ENCODE measurements around the gene DDOST.
"Not testable (repeated sequence)": the region's sequence is repeated elsewhere in the genome, so short reads cannot be mapped to it uniquely, and the experiment has no call there.

The DDOST gene

DNA sequence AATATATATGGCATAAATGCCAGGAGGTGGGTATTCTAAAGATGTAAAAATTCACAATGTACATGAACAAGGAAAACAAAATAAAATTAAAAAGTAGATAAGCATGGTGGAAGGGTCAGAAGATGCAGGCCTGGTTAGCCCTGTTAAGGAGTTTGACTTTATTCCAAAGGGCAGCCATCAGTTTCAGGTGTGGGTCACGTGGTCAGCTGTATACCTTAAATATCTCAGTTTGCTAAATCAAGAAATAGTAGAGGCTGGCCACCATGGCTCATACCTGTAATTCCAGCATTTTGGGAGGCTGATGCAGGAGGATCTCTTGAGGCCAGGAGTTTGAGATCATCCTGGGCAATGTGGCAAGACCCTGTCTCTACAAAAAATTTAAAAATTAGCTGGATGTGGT lies 36.5 kb downstream of the DDOST start:
- no peak for DNase-seq (ENCODE audit: low spot score)

DNA sequence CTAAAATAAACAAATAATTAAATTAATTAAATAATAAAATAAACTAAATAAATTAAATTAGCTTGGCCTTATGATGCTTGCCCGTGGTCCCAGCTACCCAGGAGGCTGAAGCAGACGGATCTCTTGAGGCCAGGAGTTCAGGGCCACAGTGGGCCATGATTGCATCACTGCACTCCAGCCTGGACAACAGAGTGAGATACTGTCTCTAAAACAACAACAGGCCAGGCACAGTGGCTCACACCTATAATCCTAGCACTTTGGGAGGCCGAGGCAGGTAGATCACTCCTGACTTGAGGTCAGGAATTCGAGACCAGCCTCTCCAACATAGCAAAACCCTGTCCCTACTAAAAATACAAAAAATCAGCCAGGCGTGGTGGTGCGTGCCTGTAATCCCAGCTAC lies 40.2 kb downstream of the DDOST start:
- DNase-seq (ENCODE audit: low spot score): no peak

DNA sequence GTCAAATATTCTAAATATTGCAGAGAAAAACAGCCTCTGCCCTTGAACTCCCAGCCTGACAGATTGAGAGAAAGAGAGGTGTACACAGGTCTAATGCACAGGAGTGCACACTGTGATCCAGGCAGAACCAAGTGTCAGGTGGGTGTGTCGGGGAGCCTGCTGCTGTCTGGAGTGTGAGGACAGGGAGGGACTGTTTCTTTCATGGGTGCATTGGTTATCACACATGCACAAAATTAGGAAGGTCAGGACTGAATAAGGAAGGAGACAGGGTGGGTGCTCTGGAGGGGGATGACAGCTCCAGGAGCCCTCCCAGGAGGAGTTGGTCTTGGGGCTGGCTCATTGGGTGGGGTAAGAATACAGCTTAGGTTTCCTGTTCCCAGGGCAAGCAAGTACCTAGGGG lies 41.2 kb downstream of the DDOST start:
- no peak for DNase-seq (ENCODE audit: low spot score)

DNA sequence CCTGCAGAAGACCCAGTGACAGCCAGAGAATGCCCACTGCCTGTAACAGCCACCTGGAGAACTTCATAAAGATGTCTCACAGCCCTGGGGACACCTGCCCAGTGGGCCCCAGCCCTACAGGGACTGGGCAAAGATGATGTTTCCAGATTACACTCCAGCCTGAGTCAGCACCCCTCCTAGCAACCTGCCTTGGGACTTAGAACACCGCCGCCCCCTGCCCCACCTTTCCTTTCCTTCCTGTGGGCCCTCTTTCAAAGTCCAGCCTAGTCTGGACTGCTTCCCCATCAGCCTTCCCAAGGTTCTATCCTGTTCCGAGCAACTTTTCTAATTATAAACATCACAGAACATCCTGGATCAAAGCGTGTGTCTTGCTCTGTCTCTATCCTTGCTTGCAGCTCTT lies 42.6 kb downstream of the DDOST start:
- DNase-seq (ENCODE audit: low spot score): no peak

DNA sequence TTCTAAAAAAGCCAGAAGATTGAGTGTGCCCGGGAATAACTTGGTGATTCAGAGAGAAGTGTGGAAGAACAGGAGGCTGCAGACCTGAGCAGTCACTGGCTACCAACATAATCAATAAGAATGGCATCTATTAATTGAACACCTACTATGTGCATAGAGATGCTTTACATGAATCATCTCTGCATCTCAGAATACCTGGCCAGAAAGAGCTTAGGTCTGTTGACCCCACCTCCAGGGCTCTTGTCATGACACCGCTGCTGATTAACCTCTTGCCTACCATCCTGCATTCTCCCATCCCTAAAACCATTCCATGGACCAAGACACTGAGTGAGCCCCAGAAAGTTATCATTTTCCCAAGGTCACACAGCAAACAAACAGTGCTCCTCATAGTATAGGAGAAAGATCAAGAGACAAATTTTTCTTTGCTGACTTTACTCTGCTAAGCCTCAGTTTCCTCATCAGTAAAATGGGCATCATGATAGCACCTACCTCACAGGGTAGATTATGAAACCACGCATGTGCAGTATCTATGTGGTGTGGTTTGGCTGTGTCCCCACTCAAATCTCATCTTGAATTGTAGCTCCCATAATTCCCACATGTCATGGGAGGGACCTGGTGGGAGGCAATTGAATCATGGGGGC lies 44.2 kb downstream of the DDOST start:
- no peak for DNase-seq (ENCODE audit: low spot score)

DNA sequence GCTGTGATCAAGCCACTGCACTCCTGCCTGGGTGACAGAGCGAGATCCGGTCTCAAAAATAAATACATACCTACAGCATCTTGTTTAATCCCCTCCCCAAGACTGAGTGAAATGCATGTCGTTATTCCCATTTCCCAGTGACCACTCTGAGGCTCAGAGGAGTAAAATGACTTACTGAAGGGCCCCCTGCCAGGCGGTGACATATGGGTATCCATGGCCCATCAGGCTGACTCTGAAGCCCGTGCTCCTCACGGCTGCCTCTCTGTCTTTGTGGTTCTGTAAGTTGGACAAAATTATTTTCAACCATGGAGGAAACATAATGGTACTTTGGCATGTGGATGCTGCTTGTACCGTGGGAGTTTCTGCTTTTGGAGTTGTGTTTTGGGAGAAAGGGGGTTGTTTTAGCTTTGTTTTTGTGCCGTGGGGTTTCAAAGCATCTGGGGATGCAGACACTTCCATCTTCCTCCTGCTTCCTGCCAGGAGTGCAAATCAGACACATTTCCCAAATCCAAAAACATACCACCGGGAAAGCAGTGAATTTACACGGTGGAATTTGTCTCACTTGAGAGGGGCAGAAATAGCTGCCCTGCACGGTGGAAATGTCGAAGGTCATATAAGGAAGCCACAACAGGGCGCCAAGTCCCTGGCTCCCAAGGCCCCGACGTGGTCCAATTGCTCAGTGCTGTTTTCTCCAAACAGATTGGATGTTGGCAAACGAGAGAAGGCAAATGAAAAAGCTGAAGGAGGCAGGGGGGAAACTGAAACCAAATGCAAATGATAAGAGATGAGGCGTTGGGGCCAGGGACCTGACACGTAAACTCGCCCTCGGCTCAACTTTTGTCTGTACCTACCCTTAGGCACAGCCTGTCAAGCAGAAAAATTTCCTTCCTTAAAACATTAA lies 45.0 kb downstream of the DDOST start:
- DNase-seq (ENCODE audit: low spot score): no peak

DNA sequence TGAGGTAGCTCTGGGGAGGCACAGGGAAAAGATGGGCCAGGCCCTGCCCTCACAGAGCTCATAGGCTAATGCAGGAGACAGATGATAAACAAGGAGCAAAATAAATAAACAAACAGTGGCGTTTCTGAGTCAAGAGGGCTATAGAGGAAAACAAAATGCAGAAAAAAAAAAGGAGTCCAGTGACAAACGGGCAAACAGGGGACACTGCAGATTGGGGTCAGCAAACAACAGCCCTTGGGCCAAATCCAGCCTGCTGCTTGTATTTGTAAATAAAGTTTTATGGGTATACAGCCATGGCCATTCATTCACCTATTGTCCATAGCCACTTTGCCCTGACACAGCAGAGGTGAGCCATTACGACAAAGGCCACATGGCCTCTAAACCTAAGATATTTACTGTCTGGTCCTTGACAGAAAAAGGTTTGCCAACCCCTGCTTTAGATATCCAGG lies 47.0 kb downstream of the DDOST start:
- no peak for DNase-seq (ENCODE audit: low spot score)

DNA sequence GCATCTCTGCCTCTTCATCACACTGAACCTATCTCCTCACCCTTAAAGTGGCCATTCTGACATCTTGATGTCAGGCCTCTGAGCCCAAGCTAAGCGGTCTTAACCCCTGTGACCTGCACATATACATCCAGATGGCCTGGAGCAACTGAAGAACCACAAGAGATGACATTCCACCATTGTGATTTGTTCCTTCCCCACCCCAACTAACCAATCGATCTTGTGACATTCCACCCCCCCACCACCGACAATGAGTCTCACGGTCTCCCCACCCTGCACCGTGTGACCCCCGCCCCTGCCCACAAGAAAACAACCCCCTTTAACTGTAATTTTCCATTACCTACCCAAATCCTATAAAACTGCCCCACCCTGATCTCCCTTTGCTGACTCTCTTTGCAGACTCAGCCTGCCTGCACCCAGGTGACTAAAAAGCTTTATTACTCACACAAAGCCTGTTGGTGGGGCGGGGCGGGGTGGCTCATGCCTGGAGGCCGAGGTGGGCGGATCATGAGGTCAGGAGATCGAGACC lies 48.9 kb downstream of the DDOST start:
- no peak for DNase-seq (ENCODE audit: low spot score)

DNA sequence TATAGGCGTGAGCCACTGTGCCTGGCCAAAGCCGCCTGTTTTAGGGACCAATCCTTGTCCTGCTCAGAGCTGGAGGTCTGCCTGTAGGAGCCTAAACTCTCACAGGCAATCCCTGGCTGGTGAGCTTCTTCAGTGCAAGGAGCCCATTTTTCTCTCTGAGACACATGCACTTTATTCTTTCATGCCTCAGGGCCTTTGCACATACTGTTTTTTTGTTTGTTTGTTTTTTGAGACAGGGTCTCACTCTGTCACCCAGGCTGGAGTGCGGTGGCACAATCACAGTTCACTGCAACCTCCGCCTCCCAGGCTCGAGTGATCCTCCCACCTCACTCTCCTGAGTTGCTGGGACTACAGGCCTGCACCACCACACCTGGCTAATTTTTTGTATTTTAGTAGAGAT lies 49.5 kb downstream of the DDOST start:
- no peak for DNase-seq (ENCODE audit: low spot score)

DNA sequence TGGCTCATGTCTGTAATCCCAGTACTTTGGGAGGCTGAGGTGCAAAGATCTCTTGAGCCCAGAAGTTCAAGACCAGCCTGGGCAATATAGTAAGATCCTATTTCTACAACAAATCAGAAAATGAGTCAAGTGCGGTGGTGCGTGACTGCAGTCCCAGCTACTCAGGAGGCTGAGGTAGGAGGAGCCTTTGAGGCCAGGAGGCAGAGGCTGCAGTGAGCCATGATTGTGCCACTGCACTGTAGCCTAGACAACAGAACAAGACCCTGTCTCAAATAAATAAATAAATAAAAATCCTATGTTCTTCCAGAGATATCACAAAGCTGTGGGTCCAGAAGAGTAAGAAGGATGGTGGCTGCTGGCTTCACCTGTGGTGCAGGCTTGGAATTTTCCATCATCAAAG lies 50.2 kb downstream of the DDOST start:
- DNase-seq (ENCODE audit: low spot score): no peak

DNA sequence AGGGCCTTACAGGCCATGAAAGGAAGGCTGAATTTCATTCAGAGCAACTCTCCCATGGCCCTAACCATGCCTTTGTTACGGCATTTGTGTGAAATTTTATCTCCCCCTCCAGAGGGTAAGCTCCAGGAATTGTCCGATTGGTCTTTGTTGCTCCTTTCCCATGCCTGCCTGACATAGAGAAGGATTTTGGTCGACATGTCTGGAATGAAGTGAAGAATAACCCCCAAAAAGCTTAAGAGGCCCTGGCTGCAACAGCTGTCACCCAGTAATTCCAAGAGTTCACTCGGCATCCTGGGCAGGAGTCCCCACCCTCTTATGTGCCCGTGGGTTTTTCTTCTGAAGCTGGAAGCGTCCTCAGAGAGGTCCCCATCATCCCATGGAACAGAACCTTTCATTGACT lies 51.6 kb downstream of the DDOST start:
- DNase-seq (ENCODE audit: low spot score): no peak

DNA sequence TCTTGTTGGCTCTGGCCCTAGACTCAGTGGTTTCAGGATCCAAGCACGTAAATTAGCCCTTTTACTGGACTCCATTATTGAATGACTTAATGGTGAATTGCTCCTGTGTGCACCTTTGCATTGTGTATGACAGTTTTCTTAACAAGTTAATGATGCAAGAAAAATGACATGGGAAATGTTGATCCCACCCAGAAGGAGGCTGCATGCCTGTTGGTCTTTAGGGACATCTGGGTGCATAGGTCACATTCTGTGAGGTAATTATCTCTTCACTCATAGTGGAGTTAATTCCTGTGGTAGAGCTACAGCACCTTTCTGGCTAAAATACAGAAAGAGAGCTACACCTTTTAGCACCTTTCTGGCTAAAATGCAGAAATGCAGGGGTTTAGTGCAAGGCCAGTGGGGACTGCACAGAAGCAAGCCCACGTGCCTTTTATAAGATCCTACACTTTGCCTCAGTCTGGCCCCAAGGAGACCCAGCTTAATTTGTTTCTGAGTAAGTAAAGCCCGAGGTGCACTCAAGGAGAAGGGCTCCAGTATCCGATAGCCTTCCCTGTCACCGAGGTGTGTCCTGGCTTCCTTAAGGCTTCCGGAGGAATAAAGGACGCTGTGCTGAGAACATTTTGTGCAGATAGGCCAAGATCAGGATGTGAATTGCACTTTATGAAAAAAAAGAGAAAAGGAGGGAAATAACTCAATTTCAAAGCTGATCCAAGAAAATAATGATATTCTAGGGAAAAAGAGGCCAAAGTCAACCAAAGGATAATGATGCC lies 54.2 kb downstream of the DDOST start:
- DNase-seq (ENCODE audit: low spot score): not testable (repeated sequence)

DNA sequence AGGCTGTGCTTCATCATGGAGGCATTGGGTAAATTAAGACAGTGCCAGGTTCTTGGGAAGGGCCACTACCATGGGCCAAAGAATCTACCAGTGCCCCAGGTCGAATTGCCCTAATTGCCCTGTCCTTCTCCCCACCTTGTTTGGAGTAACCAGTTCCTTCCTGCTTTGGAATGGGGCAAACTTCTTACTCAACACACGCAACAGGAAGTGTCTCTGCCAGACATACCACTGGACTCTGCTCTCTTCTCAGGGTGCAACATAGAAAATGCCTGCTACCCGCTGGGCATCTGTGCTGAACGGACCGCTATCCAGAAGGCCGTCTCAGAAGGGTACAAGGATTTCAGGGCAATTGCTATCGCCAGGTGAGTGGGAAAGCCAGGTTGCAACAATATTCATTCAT lies 56.5 kb downstream of the DDOST start:
- DNase-seq (ENCODE audit: low spot score): no peak

DNA sequence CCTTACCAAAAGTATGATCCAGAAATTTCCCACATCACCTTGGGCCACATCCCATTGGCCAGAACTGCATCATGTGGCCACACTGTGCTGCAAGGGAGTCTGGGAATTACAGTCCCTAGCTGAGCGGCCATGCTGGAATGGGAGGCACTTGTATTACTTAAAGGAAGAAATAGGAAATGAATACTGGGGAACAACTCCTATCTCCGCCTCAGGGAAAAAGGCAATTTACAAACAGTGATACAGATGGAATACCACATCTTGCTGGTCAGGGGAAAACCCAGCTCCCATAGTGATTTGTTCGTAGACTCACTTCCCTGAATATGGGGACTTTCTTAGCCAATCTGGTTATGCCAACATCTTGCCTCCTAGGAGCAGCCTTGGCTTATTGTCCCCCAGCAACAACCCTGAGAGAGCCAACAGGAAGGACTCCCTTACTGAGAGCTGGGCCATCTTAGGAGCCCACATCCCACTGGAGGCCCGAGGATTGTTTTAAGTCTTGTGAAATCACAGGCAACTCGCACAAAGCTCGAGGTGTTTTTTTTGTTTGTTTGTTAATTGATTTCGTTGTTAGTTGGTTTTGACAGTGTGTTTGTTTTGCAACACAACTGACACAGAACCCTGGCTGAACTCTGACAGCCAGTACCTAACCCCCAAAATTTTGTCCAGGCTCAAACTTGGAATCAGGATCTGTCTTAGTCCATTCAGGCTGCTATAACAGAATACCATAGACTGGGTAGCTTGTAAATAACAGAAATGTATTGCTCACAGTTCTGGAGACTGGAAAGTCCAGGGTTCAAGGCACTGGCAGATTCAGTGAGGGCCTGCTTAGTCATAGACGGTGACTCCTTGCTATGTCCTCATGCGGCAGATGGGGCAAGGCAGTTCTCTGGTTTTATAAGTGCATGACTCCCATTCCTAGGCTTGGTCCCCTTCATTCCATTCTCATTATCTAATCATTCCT lies 57.4 kb downstream of the DDOST start:
- no peak for DNase-seq (ENCODE audit: low spot score)

DNA sequence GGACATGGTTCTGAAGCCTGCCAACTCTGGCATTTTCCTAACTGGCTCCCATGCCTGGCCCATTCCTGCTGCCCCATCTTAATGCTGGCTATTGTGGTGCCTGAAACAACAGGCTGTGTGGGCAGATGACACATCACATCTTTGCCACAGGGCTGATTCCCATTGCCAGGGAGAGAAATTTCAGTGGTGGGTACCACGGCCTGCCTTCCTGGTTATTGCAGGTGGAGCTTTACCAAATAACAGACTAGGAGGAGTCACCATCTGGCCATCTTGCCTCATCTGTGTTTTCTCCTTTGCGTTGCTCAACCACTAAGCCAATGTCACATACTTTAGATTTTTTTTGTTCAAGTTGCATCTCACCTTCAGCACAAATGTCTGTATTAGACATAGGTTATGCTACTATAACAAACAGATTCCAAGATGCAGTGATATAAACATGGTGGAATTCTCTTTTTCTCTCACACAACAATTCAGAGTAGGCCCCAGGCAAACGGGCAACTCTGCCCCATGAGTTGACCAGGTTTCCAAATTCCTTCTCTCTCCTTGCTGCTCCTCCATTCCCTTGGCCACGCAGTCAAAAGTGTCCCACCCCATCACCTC lies 58.2 kb downstream of the DDOST start:
- DNase-seq (ENCODE audit: low spot score): no peak
